Endodermal cell (in vitro differentiated cells): ENCODE measurements around the gene TUBB2A. TPM values are rescaled to one million over a fixed set of nuclear protein-coding genes. Genes with fewer than 3 reads are reported as not detected.

ENCODE experiments used
- DNase-seq: peaks from one replicate; pipeline ENCODE4 v3.0.0-alpha.2; 2017
- H3K27ac ChIP-seq: 2 replicates; pipeline ENCODE4 v1.5.1; 2013; ENCODE audit warnings: mild to moderate bottlenecking, low read depth, low read length, moderate library complexity
- H3K27me3 ChIP-seq: 2 replicates; pipeline ENCODE4 v1.6.1; 2013; ENCODE audit warnings: mild to moderate bottlenecking, low read length, moderate library complexity; ENCODE audit not compliant: insufficient read depth, control insufficient read depth, poor library complexity, severe bottlenecking
- H3K36me3 ChIP-seq: 2 replicates; pipeline ENCODE4 v1.7.0; 2013; ENCODE audit warnings: mild to moderate bottlenecking, low read length, moderate library complexity; ENCODE audit not compliant: control insufficient read depth, insufficient read depth
- H3K4me1 ChIP-seq: one replicate; pipeline ENCODE4 v1.7.0; 2013; ENCODE audit warnings: low read length; ENCODE audit not compliant: control insufficient read depth, insufficient read depth
- H3K4me3 ChIP-seq: 2 replicates; pipeline ENCODE4 v1.5.1; 2013; ENCODE audit warnings: mild to moderate bottlenecking, low read length, moderate library complexity
- H3K9ac ChIP-seq: 2 replicates; pipeline ENCODE4 v1.6.1; 2013; ENCODE audit warnings: mild to moderate bottlenecking, low read length, moderate library complexity; ENCODE audit not compliant: poor library complexity, severe bottlenecking; ENCODE audit errors: extremely low read depth
- H3K9me3 ChIP-seq: 2 replicates; pipeline ENCODE4 v1.6.1; 2013; ENCODE audit warnings: mild to moderate bottlenecking, low read length, moderate library complexity; ENCODE audit not compliant: control insufficient read depth
- H3K27ac Mint-ChIP-seq: 2 replicates; pipeline ENCODE4 v1.8.0; 2020; ENCODE audit warnings: mixed read lengths
- H3K27me3 Mint-ChIP-seq: 2 replicates; pipeline ENCODE4 v1.8.0; 2021; ENCODE audit warnings: mild to moderate bottlenecking, mixed read lengths; ENCODE audit not compliant: insufficient read depth
- H3K36me3 Mint-ChIP-seq: 2 replicates; pipeline ENCODE4 v1.8.0; 2020; ENCODE audit warnings: low read depth, mixed read lengths
- H3K4me1 Mint-ChIP-seq: 2 replicates; pipeline ENCODE4 v1.8.0; 2020; ENCODE audit warnings: mixed read lengths
- H3K4me3 Mint-ChIP-seq: 2 replicates; pipeline ENCODE4 v1.8.0; 2020; ENCODE audit warnings: mild to moderate bottlenecking, moderate library complexity, mixed read lengths
- H3K9me3 Mint-ChIP-seq: 2 replicates; pipeline ENCODE4 v1.8.0; 2020; ENCODE audit warnings: mild to moderate bottlenecking, mixed read lengths
- WGBS, 2 experiments: methylation state at CpG; one replicate each; pipeline versions ENCODE4 v1.1.5 to v1.1.7; 2013; ENCODE audit warnings: missing lambda C conversion rate in 2 of 2, mixed read lengths in 1 of 2; ENCODE audit not compliant: insufficient coverage in 1 of 2, insufficient read length in 1 of 2; 5-methylcytosine and 5-hydroxymethylcytosine counted together
- total RNA-seq, 2 donors: library from RNA; stranded (reverse); fragmentation: NEBNext Ultra II Directional in 1 of 2; extraction: Animal tissue kit (Norgen Biotek cat#: 25700) in 1 of 2; gene quantifications; 2 replicates in 1 of 2; 3 replicates in 1 of 2; pipeline ENCODE4 v1.2.1, GENCODE V29; 2021
- TF ChIP-seq, protein P1 (sequence below): fragments of 200-600 bp; sonication (generic); conservative IDR thresholded peaks from 2 replicates; pipeline ENCODE4 v1.5.0; 2021; ENCODE audit warnings: antibody characterized with exemption, mild to moderate bottlenecking

The TUBB2A gene
- total RNA-seq, 2 donors from 2014 or later: 262 to 297 TPM

DNA sequence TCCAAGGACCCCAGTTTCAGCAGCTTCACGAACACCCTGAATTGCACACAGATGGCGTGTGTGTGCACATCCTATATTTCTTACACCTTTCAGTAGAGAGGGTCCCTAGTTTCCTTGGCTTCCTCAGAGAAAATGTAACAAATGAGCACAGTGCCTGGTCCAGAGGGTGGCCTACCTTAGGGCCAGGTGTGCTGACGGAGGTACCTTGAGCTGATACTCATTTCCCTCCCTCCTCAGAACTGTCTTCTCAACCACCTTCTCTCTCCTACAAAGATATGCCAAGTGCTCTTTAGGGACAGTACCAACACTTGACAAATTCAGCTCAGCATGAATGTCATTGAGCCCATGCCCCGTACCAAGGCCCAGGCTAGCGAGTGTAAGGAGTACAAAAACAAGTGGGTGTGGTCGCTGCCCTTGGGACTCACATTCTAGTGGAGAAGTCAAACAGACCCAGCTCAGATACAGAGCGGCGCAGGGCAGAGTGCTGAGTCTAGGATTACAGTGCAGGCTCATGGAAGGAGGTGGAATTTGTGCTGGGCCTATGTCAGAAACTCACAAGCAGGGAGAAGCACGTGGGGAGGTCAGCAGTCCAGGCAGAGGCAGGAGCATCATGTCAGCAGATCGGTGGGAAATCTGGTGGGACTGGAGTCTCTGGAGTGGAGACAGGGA lies 48.5 kb downstream of the TUBB2A start:
- no peaks in the 10 kb centered on the region for H3K27me3 ChIP-seq
- peaks cover 63% of the 10 kb centered on the region for H3K36me3 Mint-ChIP-seq
- peak; percentile 11 for DNase-seq
- peaks cover 76% of the 10 kb centered on the region for H3K36me3 ChIP-seq
- H3K27ac Mint-ChIP-seq: no peak overlapping the region
- no peak overlapping the region for H3K27ac ChIP-seq
- no peaks in the 10 kb centered on the region for H3K9me3 Mint-ChIP-seq
- 95 to 96% methylated on average over 9 to 10 of the region's 10 CpGs for WGBS, 2 experiments
- no peaks in the 10 kb centered on the region for H3K9me3 ChIP-seq
- TF ChIP-seq, protein P1, sequence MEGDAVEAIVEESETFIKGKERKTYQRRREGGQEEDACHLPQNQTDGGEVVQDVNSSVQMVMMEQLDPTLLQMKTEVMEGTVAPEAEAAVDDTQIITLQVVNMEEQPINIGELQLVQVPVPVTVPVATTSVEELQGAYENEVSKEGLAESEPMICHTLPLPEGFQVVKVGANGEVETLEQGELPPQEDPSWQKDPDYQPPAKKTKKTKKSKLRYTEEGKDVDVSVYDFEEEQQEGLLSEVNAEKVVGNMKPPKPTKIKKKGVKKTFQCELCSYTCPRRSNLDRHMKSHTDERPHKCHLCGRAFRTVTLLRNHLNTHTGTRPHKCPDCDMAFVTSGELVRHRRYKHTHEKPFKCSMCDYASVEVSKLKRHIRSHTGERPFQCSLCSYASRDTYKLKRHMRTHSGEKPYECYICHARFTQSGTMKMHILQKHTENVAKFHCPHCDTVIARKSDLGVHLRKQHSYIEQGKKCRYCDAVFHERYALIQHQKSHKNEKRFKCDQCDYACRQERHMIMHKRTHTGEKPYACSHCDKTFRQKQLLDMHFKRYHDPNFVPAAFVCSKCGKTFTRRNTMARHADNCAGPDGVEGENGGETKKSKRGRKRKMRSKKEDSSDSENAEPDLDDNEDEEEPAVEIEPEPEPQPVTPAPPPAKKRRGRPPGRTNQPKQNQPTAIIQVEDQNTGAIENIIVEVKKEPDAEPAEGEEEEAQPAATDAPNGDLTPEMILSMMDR: no peak
- H3K4me1 ChIP-seq: no peaks in the 10 kb centered on the region
- no peak overlapping the region for H3K4me3 ChIP-seq
- no peaks in the 10 kb centered on the region for H3K4me1 Mint-ChIP-seq
- no peaks in the 10 kb centered on the region for H3K27me3 Mint-ChIP-seq
- no peak overlapping the region for H3K4me3 Mint-ChIP-seq
- H3K9ac ChIP-seq: no peak overlapping the region

Other genes with a start within 250 kb of the TUBB2A start
- 100 to 1,000 TPM; 128 to 150 TPM for gene SERPINB6, start 186.0 kb downstream of the TUBB2A start, total RNA-seq
- gene NQO2, start 157.7 kb downstream of the TUBB2A start, total RNA-seq: 100 to 1,000 TPM in 1 of 2 donors, 10 to 100 TPM in 1; 50.8 to 199 TPM
- gene RIPK1, start 89.0 kb downstream of the TUBB2A start, total RNA-seq: 10 to 100 TPM; 10.2 to 18.7 TPM
- gene BPHL, start 38.8 kb downstream of the TUBB2A start, total RNA-seq: 10 to 100 TPM; 42.8 to 42.9 TPM
- gene TUBB2B, start 70.1 kb upstream of the TUBB2A start, total RNA-seq: 100 to 1,000 TPM; 253 to 304 TPM
- gene PSMG4, start 101.4 kb upstream of the TUBB2A start, total RNA-seq: 10 to 100 TPM; 16.0 to 21.5 TPM